H1 (cell line): ENCODE measurements around the gene SPTAN1. TPM values are rescaled to one million over a fixed set of nuclear protein-coding genes. Genes with fewer than 3 reads are reported as not detected.

Source experiments
- CTCF ChIA-PET: fragments of 300-600 bp; sonication (Branson Sonifier 250); formaldehyde crosslinking; loops from one replicate; lab custom pipeline; 2021; ENCODE audit not compliant: partially characterized antibody; lab: Charles Lee
- POLR2A ChIA-PET: fragments of 300-600 bp; sonication (Branson Sonifier 250); formaldehyde crosslinking; loops from one replicate; lab custom pipeline; 2021; ENCODE audit warnings: inconsistent platforms; ENCODE audit not compliant: partially characterized antibody; lab: Charles Lee
- DNase-seq, 2 experiments: peaks; one replicate each; pipeline versions ENCODE4 v3.0.0 to v3.0.0-alpha.2; 2010 to 2022; ENCODE audit warnings: low spot score in 2 of 2, low read depth in 1 of 2, mixed read lengths in 1 of 2
- FAIRE-seq: peaks from 2 replicates; lab custom pipeline; 2011; peaks lifted over from hg19 to GRCh38; lab: Jason Lieb, UNC
- H2AFZ ChIP-seq: 2 replicates; pipeline ENCODE4 v1.8.1; 2012; ENCODE audit warnings: low read length, inconsistent platforms
- H2AK5ac ChIP-seq: 2 replicates; pipeline ENCODE4 v1.6.1; 2013; ENCODE audit warnings: low read depth, low read length
- H2BK120ac ChIP-seq: replicated peaks from 2 replicates; pipeline ENCODE3; 2013; ENCODE audit warnings: low read depth, low read length, inconsistent platforms
- H2BK12ac ChIP-seq: 2 replicates; pipeline ENCODE4 v1.6.1; 2013; ENCODE audit warnings: low read depth, low read length
- H2BK15ac ChIP-seq: 2 replicates; pipeline ENCODE4 v1.6.1; 2013; ENCODE audit warnings: low read length
- H2BK20ac ChIP-seq: 2 replicates; pipeline ENCODE4 v1.6.1; 2013; ENCODE audit warnings: low read length
- H2BK5ac ChIP-seq: 2 replicates; pipeline ENCODE4 v1.6.1; 2013; ENCODE audit warnings: low read depth, low read length
- H3K14ac ChIP-seq: 2 replicates; pipeline ENCODE4 v1.6.1; 2013; ENCODE audit warnings: inconsistent platforms; ENCODE audit not compliant: insufficient read length
- H3K18ac ChIP-seq: 2 replicates; pipeline ENCODE4 v1.6.1; 2013; ENCODE audit warnings: low read length; ENCODE audit errors: extremely low read depth
- H3K23ac ChIP-seq: 2 replicates; pipeline ENCODE4 v1.6.1; 2013; ENCODE audit warnings: inconsistent platforms; ENCODE audit not compliant: insufficient read length
- H3K23me2 ChIP-seq: 2 replicates; pipeline ENCODE4 v1.6.1; 2013; ENCODE audit warnings: low read depth, low read length
- H3K27ac ChIP-seq: 2 replicates; pipeline ENCODE4 v1.6.1; 2011; ENCODE audit warnings: low read depth, low read length, inconsistent platforms
- H3K27me3 ChIP-seq, 4 experiments: replicated peaks in 1 of 4; 1 replicate in 1 of 4; 2 replicates in 3 of 4; pipeline versions ENCODE4 v1.6.1 to v1.8.1; 2011 to 2013; ENCODE audit warnings: low read length in 3 of 4, mild to moderate bottlenecking in 3 of 4, inconsistent platforms in 2 of 4, mixed read lengths in 2 of 4, moderate library complexity in 1 of 4; ENCODE audit not compliant: control insufficient read depth in 3 of 4, insufficient read depth in 3 of 4; ENCODE audit errors: extremely low read depth in 1 of 4
- H3K36me3 ChIP-seq, 4 experiments: 2 replicates each; pipeline versions ENCODE4 v1.6.1 to v1.8.1; 2011 to 2013; ENCODE audit warnings: mild to moderate bottlenecking in 4 of 4, low read length in 3 of 4, moderate library complexity in 2 of 4, control low read depth in 1 of 4, inconsistent platforms in 1 of 4; ENCODE audit not compliant: insufficient read depth in 4 of 4, control insufficient read depth in 2 of 4
- H3K4ac ChIP-seq: replicated peaks from 2 replicates; pipeline ENCODE3; 2013; ENCODE audit warnings: low read length, low read depth, mixed read lengths, inconsistent platforms; ENCODE audit not compliant: insufficient read length
- H3K4me1 ChIP-seq, 4 experiments: replicated peaks in 1 of 4; 1 replicate in 1 of 4; 2 replicates in 3 of 4; pipeline versions ENCODE4 v1.6.1 to v1.8.1; 2011 to 2013; ENCODE audit warnings: low read length in 3 of 4, inconsistent platforms in 2 of 4, mixed read lengths in 1 of 4; ENCODE audit not compliant: insufficient read depth in 4 of 4, control insufficient read depth in 3 of 4
- H3K4me2 ChIP-seq, 2 experiments: 2 replicates each; pipeline versions ENCODE4 v1.6.1 to v1.8.1; 2011 to 2013; ENCODE audit warnings: low read depth in 2 of 2, low read length in 2 of 2, control low read depth in 1 of 2, inconsistent platforms in 1 of 2, mild to moderate bottlenecking in 1 of 2; ENCODE audit not compliant: insufficient read depth in 1 of 2
- H3K4me3 ChIP-seq, 4 experiments: fragments of 200-600, 300-600 bp in 1 of 4; sonication (generic), shearing (Covaris generic), sonication (Bioruptor Twin) in 1 of 4; 2 replicates each; pipeline versions ENCODE4 v1.5.1 to v1.8.1; 2011 to 2016; ENCODE audit warnings: low read length in 4 of 4, low read depth in 3 of 4, control low read depth in 2 of 4, inconsistent platforms in 2 of 4, mild to moderate bottlenecking in 2 of 4, mixed read lengths in 1 of 4, moderate library complexity in 1 of 4; ENCODE audit not compliant: insufficient read depth in 2 of 4; ENCODE audit errors: extremely low read depth in 1 of 4
- H3K56ac ChIP-seq: replicated peaks from 2 replicates; pipeline ENCODE3; 2013; ENCODE audit warnings: low read depth, mild to moderate bottlenecking, mixed read lengths, low read length, inconsistent platforms; ENCODE audit not compliant: insufficient read length
- H3K79me1 ChIP-seq: 2 replicates; pipeline ENCODE4 v1.6.1; 2013; ENCODE audit warnings: low read depth, low read length, control low read depth
- H3K79me2 ChIP-seq, 2 experiments: 2 replicates each; pipeline versions ENCODE4 v1.6.1 to v1.8.1; 2012 to 2013; ENCODE audit warnings: low read length in 2 of 2, mild to moderate bottlenecking in 2 of 2, inconsistent platforms in 1 of 2; ENCODE audit not compliant: insufficient read depth in 2 of 2, control insufficient read depth in 1 of 2
- H3K9ac ChIP-seq, 4 experiments: replicated peaks in 1 of 4; 1 replicate in 1 of 4; 2 replicates in 3 of 4; pipeline versions ENCODE4 v1.6.1 to v1.8.1; 2011 to 2013; ENCODE audit warnings: low read depth in 3 of 4, low read length in 3 of 4, control low read depth in 2 of 4, mild to moderate bottlenecking in 2 of 4, moderate library complexity in 2 of 4, inconsistent platforms in 1 of 4; ENCODE audit errors: extremely low read depth in 1 of 4
- H3K9me3 ChIP-seq, 2 experiments: 2 replicates each; pipeline versions ENCODE4 v1.6.1 to v1.8.1; 2012 to 2013; ENCODE audit warnings: mild to moderate bottlenecking in 2 of 2, moderate library complexity in 2 of 2, control low read depth in 1 of 2, inconsistent platforms in 1 of 2, low read depth in 1 of 2, low read length in 1 of 2, mixed read lengths in 1 of 2; ENCODE audit not compliant: insufficient read depth in 2 of 2
- H4K20me1 ChIP-seq, 2 experiments: replicated peaks in 1 of 2; 2 replicates each; pipeline versions ENCODE3 to v1.8.1; 2011 to 2013; ENCODE audit warnings: inconsistent platforms in 2 of 2, low read length in 2 of 2, mild to moderate bottlenecking in 1 of 2; ENCODE audit not compliant: insufficient read depth in 2 of 2, control insufficient read depth in 1 of 2
- H4K5ac ChIP-seq: 2 replicates; pipeline ENCODE4 v1.6.1; 2013; ENCODE audit warnings: low read length, low read depth, mixed read lengths, inconsistent platforms; ENCODE audit not compliant: insufficient read length
- H4K8ac ChIP-seq: 2 replicates; pipeline ENCODE4 v1.8.0; 2013; ENCODE audit warnings: mild to moderate bottlenecking, moderate library complexity, low read length, inconsistent platforms; ENCODE audit not compliant: insufficient read depth; ENCODE audit errors: extremely low read depth
- H4K91ac ChIP-seq: replicated peaks from 2 replicates; pipeline ENCODE3; 2013; ENCODE audit warnings: low read length, mixed read lengths, inconsistent platforms; ENCODE audit not compliant: insufficient read length
- CEBPB ChIP-seq: IDR thresholded peaks from 2 replicates; pipeline ENCODE4 v1.6.1; 2012; ENCODE audit warnings: low read depth, low read length
- JUN ChIP-seq: IDR thresholded peaks from 2 replicates; pipeline ENCODE4 v1.6.1; 2011; ENCODE audit warnings: low read depth, mild to moderate bottlenecking, improper control_type of control experiment, low read length
- JUND ChIP-seq: IDR thresholded peaks from 2 replicates; pipeline ENCODE4 v1.6.1; 2011; ENCODE audit warnings: mild to moderate bottlenecking, improper control_type of control experiment, low read length
- RFX5 ChIP-seq: IDR thresholded peaks from 2 replicates; pipeline ENCODE4 v1.6.1; 2011; ENCODE audit warnings: low read depth, low read length, improper control_type of control experiment, borderline replicate concordance
- SIX5 ChIP-seq: IDR thresholded peaks from 2 replicates; pipeline ENCODE4 v1.6.1; 2011; ENCODE audit warnings: mild to moderate bottlenecking, low read depth, low read length
- TAF1 ChIP-seq: IDR thresholded peaks from 2 replicates; pipeline ENCODE4 v1.6.1; 2011; ENCODE audit warnings: mild to moderate bottlenecking, low read depth, low read length
- TCF12 ChIP-seq: IDR thresholded peaks from 2 replicates; pipeline ENCODE4 v1.6.1; 2011; ENCODE audit warnings: low read depth, mild to moderate bottlenecking, low read length
- TEAD4 ChIP-seq: IDR thresholded peaks from 2 replicates; pipeline ENCODE4 v1.6.1; 2012; ENCODE audit warnings: low read depth, low read length, inconsistent platforms, mixed read lengths
- WGBS, 2 experiments: shearing (Covaris generic) in 1 of 2; methylation state at CpG; one replicate each; pipeline versions ENCODE4 v1.1.6 to v1.1.7; 2013 to 2015; ENCODE audit warnings: low lambda C conversion rate in 2 of 2, mixed read lengths in 2 of 2, inconsistent platforms in 1 of 2, low coverage in 1 of 2, missing lambda C conversion rate in 1 of 2; ENCODE audit not compliant: insufficient replicate concordance in 2 of 2, insufficient coverage in 1 of 2, insufficient read length in 1 of 2; ENCODE audit errors: extremely low coverage in 1 of 2, missing lambda C conversion rate in 1 of 2; 5-methylcytosine and 5-hydroxymethylcytosine counted together
- polyA plus RNA-seq, 7 experiments: library from polyadenylated mRNA; depleted of rRNA in 3 of 7; stranded (reverse) in 5 of 7; unstranded in 2 of 7; fragments of >200 nt in 5 of 7; fragments of 200-250 nt in 2 of 7; gene quantifications; 1 replicate in 5 of 7; 2 replicates in 1 of 7; 4 replicates in 1 of 7; pipeline versions ENCODE4 v1.2.1 to v1.2.3, GENCODE V29; 2011 to 2013; ENCODE audit warnings: missing spikeins in 2 of 7, mixed read lengths in 2 of 7
- total RNA-seq: library from RNA; stranded (reverse); fragmentation: NEBNext Ultra II Directional; extraction: Animal tissue kit (Norgen Biotek cat#: 25700); gene quantifications from 2 replicates; pipeline ENCODE4 v1.2.1, GENCODE V29; 2021

SPTAN1 gene
- total and polyA plus RNA-seq, 2 of the 8 experiments (the other 6 are each of a cell fraction or from before 2014, with no cell fraction given), result 182 to 216 TPM

DNA sequence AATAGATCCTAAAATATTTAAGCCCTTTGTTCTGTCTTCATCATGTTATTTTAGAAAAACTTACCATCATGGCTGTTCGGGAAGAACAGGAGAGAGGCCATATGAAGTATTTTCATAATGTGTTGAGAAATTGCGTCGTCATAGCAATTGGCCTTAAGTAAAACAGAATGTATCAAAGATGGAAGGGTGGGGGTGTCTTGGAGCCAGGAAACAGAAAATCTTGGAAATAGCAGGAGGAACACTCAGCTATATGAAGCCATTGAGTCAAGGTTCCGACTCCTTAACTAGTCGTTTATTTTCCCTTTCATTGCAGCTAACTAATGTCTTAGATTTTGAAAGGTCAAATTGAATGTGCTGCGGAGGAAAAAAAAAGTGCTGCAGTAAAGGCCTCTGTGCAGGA lies 1.3 kb downstream of the SPTAN1 start:
- H4K8ac ChIP-seq, result no peak overlapping the region
- no peak overlapping the region for H2BK20ac ChIP-seq
- ChIA-PET CTCF (interaction anchor here (0.7 to 1.4 kb wide), 3 partner anchors 13 to 142 kb away, joined by 3 read pairs; no protein-coding TSS in a partner anchor), POLR2A (interaction anchor here (1.1 to 7.2 kb wide), 14 partner anchors 11 to 394 kb away, joined by 3 to 59 read pairs (median 5); partner anchors contain the start of genes GLE1, ODF2 and SET)
- H3K9me3 ChIP-seq, result no peaks in the 10 kb centered on the region
- no peak overlapping the region for H2BK12ac ChIP-seq
- peaks cover 10 to 19% (median 16%) of the 10 kb centered on the region in 4 experiments for H3K4me1 ChIP-seq
- DNase-seq (no peak), FAIRE-seq (no peak)
- H4K20me1 ChIP-seq, result peaks cover 2 to 10% of the 10 kb centered on the region in 2 experiments
- no peak overlapping the region for H3K23ac ChIP-seq
- H3K79me1 ChIP-seq, result no peaks in the 10 kb centered on the region
- H3K27ac ChIP-seq, result no peak overlapping the region
- no peak overlapping the region for H2AK5ac ChIP-seq
- no peak overlapping the region for H3K14ac ChIP-seq
- peak overlapping the region; percentile 79 to 82 for H3K4me2 ChIP-seq
- H4K91ac ChIP-seq, result no peak overlapping the region
- no peak overlapping the region for H2BK15ac ChIP-seq
- no peak overlapping the region for H3K56ac ChIP-seq
- TF ChIP-seq CEBPB (no peak), TAF1 (no peak), JUN (no peak), SIX5 (no peak), RFX5 (no peak), TEAD4 (no peak), JUND (no peak), TCF12 (no peak)
- H3K18ac ChIP-seq, result no peak overlapping the region
- no peak overlapping the region for H2AFZ ChIP-seq
- H3K4me3 ChIP-seq, result peak overlapping the region in 2 of 4 experiments; percentile 93 to 96; a peak in 4 of 8 replicates
- H3K4ac ChIP-seq, result no peak overlapping the region
- H4K5ac ChIP-seq, result no peak overlapping the region
- H3K79me2 ChIP-seq, result peaks cover 0 to 51% of the 10 kb centered on the region in 2 experiments; a peak in 3 of 4 replicates
- peaks cover 5% of the 10 kb centered on the region for H3K23me2 ChIP-seq
- H2BK5ac ChIP-seq, result no peak overlapping the region
- H3K9ac ChIP-seq, result no peak overlapping the region; a peak in 1 of 7 replicates
- H2BK120ac ChIP-seq, result no peak overlapping the region
- peaks cover 0 to 3% (median 0%) of the 10 kb centered on the region in 4 experiments; a peak in 3 of 7 replicates for H3K27me3 ChIP-seq
- H3K36me3 ChIP-seq, result no peaks in the 10 kb centered on the region
- WGBS, 2 experiments, result 70% methylated on average over 6 of the region's 6 CpGs; no CpG with 5 or more reads in 1 of the 2 experiments
